ENCODE data around the gene IFITM10.

GRCh38 chr11:1776331-1776851 is 26.0 kb upstream of the IFITM10 start:
- TF ChIP-seq POLR2A (IDR thresholded peaks at IDR 0.05; ENCODE audit: low read length): no peak
- TF ChIP-seq GATA1 (IDR thresholded peaks at IDR 0.05; ENCODE audit: low read depth, low read length): no peak
